NT2/D1 (cell line): ENCODE measurements around the gene EDC4.

ENCODE experiments used
- YY1 ChIP-seq: IDR thresholded peaks from 2 replicates; pipeline ENCODE4 v1.6.1; 2011; ENCODE audit not compliant: insufficient read length, insufficient read depth
- ZNF274 ChIP-seq: IDR thresholded peaks from 2 replicates; pipeline ENCODE4 v1.6.1; 2011; ENCODE audit warnings: mild to moderate bottlenecking, low read depth, low read length

GRCh38 chr16:67834242-67834614 lies 38.6 kb upstream of the EDC4 start:
- TF ChIP-seq ZNF274: no peak
- TF ChIP-seq YY1: no peak
